Panc1 (cell line): ENCODE data around the gene DMTF1. TPM values are rescaled to one million over a fixed set of nuclear protein-coding genes. Genes with fewer than 3 reads are reported as not detected.

Experiments used
- ATAC-seq: fragments of 200-7000 bp; cut with Tn5 transposase; 2 replicates; pipeline ENCODE4 v1.9.1; 2020; ENCODE audit warnings: mild to moderate bottlenecking, moderate library complexity
- BruUV-seq: library from RNA; stranded (reverse); fragments of 400-500 nt; replicated peaks from 2 replicates; lab custom pipeline; 2021; lab: Mats Ljungman, UMichigan
- CTCF ChIA-PET: fragments of 300-600 bp; sonication (Branson Sonifier 250); formaldehyde crosslinking; loops from one replicate; lab custom pipeline; 2022; ENCODE audit warnings: antibody characterized with exemption; lab: Charles Lee
- POLR2A ChIA-PET: fragments of 300-600 bp; sonication (Branson Sonifier 250); formaldehyde crosslinking; loops from one replicate; lab custom pipeline; 2022; ENCODE audit warnings: antibody characterized with exemption; lab: Charles Lee
- DNase-seq: peaks from one replicate; pipeline ENCODE4 v3.0.0-alpha.2; 2010; ENCODE audit warnings: low read depth, low spot score
- H3K27ac ChIP-seq: 2 replicates; pipeline ENCODE4 v1.5.1; 2011; ENCODE audit warnings: mild to moderate bottlenecking, low read length, inconsistent platforms
- H3K27me3 ChIP-seq: fragments of 200-500 bp; sonication (Bioruptor generic); 2 replicates; pipeline ENCODE4 v1.6.0; 2014; ENCODE audit warnings: low read length, inconsistent platforms; ENCODE audit not compliant: control insufficient read depth, insufficient read depth
- H3K36me3 ChIP-seq: fragments of 200-500 bp; sonication (Bioruptor generic); 2 replicates; pipeline ENCODE4 v1.5.1; 2014; ENCODE audit warnings: inconsistent platforms, mild to moderate bottlenecking, low read length, moderate library complexity; ENCODE audit not compliant: control insufficient read depth, insufficient read depth
- H3K4me1 ChIP-seq: 2 replicates; pipeline ENCODE4 v1.5.1; 2011; ENCODE audit warnings: inconsistent platforms, mild to moderate bottlenecking, low read length, moderate library complexity; ENCODE audit not compliant: control insufficient read depth, insufficient read depth
- H3K4me3 ChIP-seq, 2 experiments: 2 replicates each; pipeline ENCODE4 v1.5.1; 2011 to 2012; ENCODE audit warnings: low read depth in 2 of 2, low read length in 2 of 2, mild to moderate bottlenecking in 2 of 2, inconsistent platforms in 1 of 2, moderate library complexity in 1 of 2
- H3K9me3 ChIP-seq: fragments of 200-500 bp; sonication (Bioruptor generic); 2 replicates; pipeline ENCODE4 v1.5.1; 2014; ENCODE audit warnings: low read depth, mild to moderate bottlenecking, inconsistent platforms, low read length, moderate library complexity; ENCODE audit not compliant: control insufficient read depth, insufficient read depth
- CTCF ChIP-seq: fragments of 450-650 bp; IDR thresholded peaks from 2 replicates; pipeline ENCODE4 v1.5.1; 2017; ENCODE audit warnings: mild to moderate bottlenecking
- POLR2AphosphoS5 ChIP-seq: IDR thresholded peaks from 2 replicates; pipeline ENCODE4 v1.6.1; 2012; ENCODE audit warnings: mild to moderate bottlenecking, low read depth, low read length, moderate library complexity
- REST ChIP-seq, 2 experiments: IDR thresholded peaks; 2 replicates each; pipeline ENCODE4 v1.6.1; 2011 to 2012; ENCODE audit warnings: low read depth in 2 of 2, control low read depth in 1 of 2, low read length in 1 of 2, mild to moderate bottlenecking in 1 of 2, moderate library complexity in 1 of 2; ENCODE audit not compliant: insufficient read depth in 1 of 2
- SIN3A ChIP-seq: IDR thresholded peaks from 2 replicates; pipeline ENCODE4 v1.6.1; 2012; ENCODE audit warnings: low read depth, mild to moderate bottlenecking, low read length, moderate library complexity, borderline replicate concordance; ENCODE audit not compliant: insufficient read depth
- TCF7L2 ChIP-seq: IDR thresholded peaks from 2 replicates; pipeline ENCODE4 v1.6.1; 2011; ENCODE audit warnings: mild to moderate bottlenecking, low read depth, low read length, inconsistent platforms
- in situ Hi-C: cut with HindIII; loops from 2 replicates; pipeline ENCODE4 v1.10.0; 2016; ENCODE audit warnings: low sequenced_read_pairs, low pct_unique_long_range_greater_than_20kb
- intact Hi-C: fragments of 100-400 bp; cut with micrococcal nuclease; formaldehyde crosslinking; loops from one replicate; pipeline ENCODE4 v1.10.0; 2022; ENCODE audit not compliant: unreplicated experiment
- total RNA-seq: library from RNA; stranded (reverse); gene quantifications from one replicate; pipeline ENCODE4 v1.2.1, GENCODE V29; 2021; ENCODE audit not compliant: unreplicated experiment

DMTF1 gene
- total RNA-seq, 1 experiment from 2014 or later = 54.0 TPM

GRCh38 chr7:87218796-87219544, 66.7 kb downstream of the DMTF1 start:
- BruUV-seq = no TSS peak

More at GRCh38 chr7:87218796-87219544, 66.7 kb downstream of the DMTF1 start:
- TF ChIP-seq TCF7L2 = no peak
- no peak for TF ChIP-seq POLR2AphosphoS5
- no peak for TF ChIP-seq SIN3A
- no peak for TF ChIP-seq CTCF
- no peak for TF ChIP-seq REST (IDR thresholded peaks at IDR 0.05; ENCODE audit: insufficient read depth in 1 of 2, low read depth in 2 of 2, low read length in 1 of 2)
- in situ Hi-C loops (no loop called here), intact Hi-C loops (no loop called here)
- Histone ChIP-seq H3K4me1 (peaks cover 18% of the 10 kb centered on the region), H3K27me3 (peaks cover 16% of the 10 kb centered on the region), H3K27ac (peak overlapping the region; percentile 72), H3K4me3 (peak overlapping the region; percentile 72 to 93), H3K36me3 (peaks cover 3% of the 10 kb centered on the region; the same call in 1 of the 2 replicates), H3K9me3 (no peaks in the 10 kb centered on the region)
- DNase-seq (no peak), ATAC-seq (peak; percentile 70)
- CTCF ChIA-PET = no interaction called here
- POLR2A ChIA-PET = interaction anchor here (0.6 kb wide), 1 partner anchor 772 kb away, joined by 3 read pairs; no protein-coding TSS in a partner anchor
